Ishikawa (cell line): ENCODE data around the gene RTTN.

Source experiments
- CEBPB ChIP-seq: IDR thresholded peaks from 2 replicates; pipeline ENCODE4 v1.6.1; 2012
- CREB1 ChIP-seq: IDR thresholded peaks from 2 replicates; pipeline ENCODE4 v1.6.1; 2012; ENCODE audit warnings: low read depth
- EGR1 ChIP-seq: IDR thresholded peaks from 2 replicates; pipeline ENCODE4 v1.6.1; 2012
- EP300 ChIP-seq: IDR thresholded peaks from 2 replicates; pipeline ENCODE4 v1.6.1; 2012; ENCODE audit warnings: borderline replicate concordance
- FOXM1 ChIP-seq: IDR thresholded peaks from 2 replicates; pipeline ENCODE4 v1.6.1; 2012; ENCODE audit warnings: low read depth, borderline replicate concordance
- NFIC ChIP-seq: IDR thresholded peaks from 2 replicates; pipeline ENCODE4 v1.6.1; 2012
- RAD21 ChIP-seq: IDR thresholded peaks from 2 replicates; pipeline ENCODE4 v1.6.1; 2012; ENCODE audit warnings: low read depth
- TAF1 ChIP-seq: IDR thresholded peaks from 2 replicates; pipeline ENCODE4 v1.6.1; 2012; ENCODE audit warnings: low read depth, mild to moderate bottlenecking
- TCF12 ChIP-seq: IDR thresholded peaks from 2 replicates; pipeline ENCODE4 v1.6.1; 2012; ENCODE audit warnings: low read depth
- TEAD4 ChIP-seq: IDR thresholded peaks from 2 replicates; pipeline ENCODE4 v1.6.1; 2012
- YY1 ChIP-seq: IDR thresholded peaks from 2 replicates; pipeline ENCODE4 v1.6.1; 2012; ENCODE audit warnings: low read depth
- ZBTB7A ChIP-seq: IDR thresholded peaks from 2 replicates; pipeline ENCODE4 v1.6.1; 2012; ENCODE audit warnings: low read depth
- TF ChIP-seq, protein P1 (sequence below): IDR thresholded peaks from 2 replicates; pipeline ENCODE4 v1.6.1; 2012
- TF ChIP-seq, protein P2 (sequence below): IDR thresholded peaks from 2 replicates; pipeline ENCODE4 v1.6.1; 2012
- TF ChIP-seq, protein P3 (sequence below): IDR thresholded peaks from 2 replicates; pipeline ENCODE4 v1.6.1; 2012; ENCODE audit warnings: low read depth, mild to moderate bottlenecking

RTTN gene

DNA sequence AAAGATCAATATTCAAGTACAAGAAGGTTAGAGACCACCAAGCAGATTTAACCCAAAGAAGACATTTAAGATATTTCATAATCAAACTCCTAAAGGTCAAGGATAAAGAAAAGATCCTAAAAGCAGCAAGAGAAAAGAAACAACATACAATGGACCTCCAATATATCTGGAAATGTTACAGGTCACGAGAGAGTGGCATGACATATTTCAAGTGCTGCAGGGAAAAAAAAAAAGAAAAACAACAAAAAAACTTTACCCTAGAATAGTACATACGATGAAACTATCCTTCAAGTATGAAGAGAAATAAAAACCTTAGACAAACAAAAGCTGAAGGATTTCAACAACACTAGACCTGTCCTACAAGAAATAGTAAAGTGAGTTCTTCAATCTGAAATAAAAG is 166.3 kb downstream of the RTTN start:
- TF ChIP-seq CEBPB, result no peak
- no peak for TF ChIP-seq FOXM1
- no peak for TF ChIP-seq TAF1
- TF ChIP-seq TEAD4, result no peak
- TF ChIP-seq, protein P1, sequence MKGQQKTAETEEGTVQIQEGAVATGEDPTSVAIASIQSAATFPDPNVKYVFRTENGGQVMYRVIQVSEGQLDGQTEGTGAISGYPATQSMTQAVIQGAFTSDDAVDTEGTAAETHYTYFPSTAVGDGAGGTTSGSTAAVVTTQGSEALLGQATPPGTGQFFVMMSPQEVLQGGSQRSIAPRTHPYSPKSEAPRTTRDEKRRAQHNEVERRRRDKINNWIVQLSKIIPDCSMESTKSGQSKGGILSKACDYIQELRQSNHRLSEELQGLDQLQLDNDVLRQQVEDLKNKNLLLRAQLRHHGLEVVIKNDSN, result no peak
- no peak for TF ChIP-seq EP300
- TF ChIP-seq, protein P2, sequence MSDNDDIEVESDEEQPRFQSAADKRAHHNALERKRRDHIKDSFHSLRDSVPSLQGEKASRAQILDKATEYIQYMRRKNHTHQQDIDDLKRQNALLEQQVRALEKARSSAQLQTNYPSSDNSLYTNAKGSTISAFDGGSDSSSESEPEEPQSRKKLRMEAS, result no peak
- TF ChIP-seq RAD21, result no peak
- TF ChIP-seq NFIC, result no peak
- no peak for TF ChIP-seq CREB1
- no peak for TF ChIP-seq EGR1
- TF ChIP-seq, protein P3, sequence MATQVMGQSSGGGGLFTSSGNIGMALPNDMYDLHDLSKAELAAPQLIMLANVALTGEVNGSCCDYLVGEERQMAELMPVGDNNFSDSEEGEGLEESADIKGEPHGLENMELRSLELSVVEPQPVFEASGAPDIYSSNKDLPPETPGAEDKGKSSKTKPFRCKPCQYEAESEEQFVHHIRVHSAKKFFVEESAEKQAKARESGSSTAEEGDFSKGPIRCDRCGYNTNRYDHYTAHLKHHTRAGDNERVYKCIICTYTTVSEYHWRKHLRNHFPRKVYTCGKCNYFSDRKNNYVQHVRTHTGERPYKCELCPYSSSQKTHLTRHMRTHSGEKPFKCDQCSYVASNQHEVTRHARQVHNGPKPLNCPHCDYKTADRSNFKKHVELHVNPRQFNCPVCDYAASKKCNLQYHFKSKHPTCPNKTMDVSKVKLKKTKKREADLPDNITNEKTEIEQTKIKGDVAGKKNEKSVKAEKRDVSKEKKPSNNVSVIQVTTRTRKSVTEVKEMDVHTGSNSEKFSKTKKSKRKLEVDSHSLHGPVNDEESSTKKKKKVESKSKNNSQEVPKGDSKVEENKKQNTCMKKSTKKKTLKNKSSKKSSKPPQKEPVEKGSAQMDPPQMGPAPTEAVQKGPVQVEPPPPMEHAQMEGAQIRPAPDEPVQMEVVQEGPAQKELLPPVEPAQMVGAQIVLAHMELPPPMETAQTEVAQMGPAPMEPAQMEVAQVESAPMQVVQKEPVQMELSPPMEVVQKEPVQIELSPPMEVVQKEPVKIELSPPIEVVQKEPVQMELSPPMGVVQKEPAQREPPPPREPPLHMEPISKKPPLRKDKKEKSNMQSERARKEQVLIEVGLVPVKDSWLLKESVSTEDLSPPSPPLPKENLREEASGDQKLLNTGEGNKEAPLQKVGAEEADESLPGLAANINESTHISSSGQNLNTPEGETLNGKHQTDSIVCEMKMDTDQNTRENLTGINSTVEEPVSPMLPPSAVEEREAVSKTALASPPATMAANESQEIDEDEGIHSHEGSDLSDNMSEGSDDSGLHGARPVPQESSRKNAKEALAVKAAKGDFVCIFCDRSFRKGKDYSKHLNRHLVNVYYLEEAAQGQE, result no peak
- TF ChIP-seq YY1, result no peak
- no peak for TF ChIP-seq ZBTB7A

DNA sequence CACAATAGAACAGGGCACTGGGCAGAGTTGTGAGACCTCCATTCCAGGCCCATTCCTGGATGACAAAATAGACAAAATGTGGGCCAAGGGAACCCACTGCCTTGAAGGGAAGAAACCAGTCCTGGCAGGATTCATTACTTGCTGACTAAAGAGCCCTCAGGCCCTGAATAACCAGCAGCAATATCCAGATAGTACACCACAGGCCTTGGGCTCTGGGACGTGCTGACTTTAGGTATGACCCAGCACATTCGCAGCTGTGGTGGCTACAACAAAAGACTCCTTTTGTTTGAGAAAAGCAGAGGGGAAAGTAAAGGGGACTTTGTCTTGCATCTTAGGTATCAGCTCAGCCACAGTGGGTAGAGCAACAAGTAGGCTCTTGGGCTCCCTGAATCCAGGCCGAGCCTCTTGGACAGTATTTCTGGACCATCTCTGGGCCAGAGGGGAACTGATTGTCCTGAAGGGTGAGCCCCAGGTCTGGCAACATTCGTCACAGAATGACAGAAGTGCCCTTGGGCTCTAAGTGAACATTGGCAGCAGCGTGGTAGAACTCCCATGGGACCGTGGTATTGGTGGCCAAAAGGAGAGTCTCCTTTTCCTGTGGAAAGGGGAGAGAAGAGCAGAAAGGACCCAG is 167.9 kb downstream of the RTTN start:
- TF ChIP-seq RAD21, result no peak
- no peak for TF ChIP-seq NFIC
- no peak for TF ChIP-seq YY1
- TF ChIP-seq TEAD4, result no peak
- no peak for TF ChIP-seq TCF12

DNA sequence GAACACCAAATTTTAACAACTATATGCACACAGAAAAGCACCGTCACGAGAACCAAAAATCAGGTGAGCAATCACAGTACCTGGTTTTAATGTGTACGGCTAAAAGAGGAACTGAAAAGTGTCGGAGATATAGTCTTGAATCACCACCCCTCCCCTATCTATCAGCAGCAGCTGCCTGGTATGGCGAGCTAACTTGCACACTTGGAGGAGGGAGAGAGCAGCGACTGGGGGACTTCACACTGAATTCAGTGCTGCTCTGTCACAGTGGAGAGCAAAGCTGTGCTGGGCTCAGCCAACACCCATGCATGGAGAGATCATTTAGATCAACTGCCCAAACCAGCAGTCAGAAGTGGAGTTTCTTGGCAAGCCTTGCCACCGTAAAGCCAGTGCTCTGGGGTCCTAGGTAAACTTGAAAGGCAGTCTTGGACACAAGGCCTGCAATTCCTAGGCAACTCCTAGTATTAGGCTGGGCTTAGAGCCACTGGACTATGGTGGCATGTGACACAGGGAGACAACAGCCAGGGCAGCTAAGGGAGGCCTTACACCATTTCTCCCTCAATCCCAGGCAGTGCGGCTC is 168.6 kb downstream of the RTTN start:
- TF ChIP-seq ZBTB7A, result no peak
- TF ChIP-seq YY1, result no peak
- TF ChIP-seq, protein P3, result no peak
- no peak for TF ChIP-seq NFIC
- TF ChIP-seq CREB1, result no peak
- TF ChIP-seq EGR1, result no peak
- no peak for TF ChIP-seq TCF12
- TF ChIP-seq TAF1, result no peak
- no peak for TF ChIP-seq EP300
- TF ChIP-seq, protein P1, result no peak

DNA sequence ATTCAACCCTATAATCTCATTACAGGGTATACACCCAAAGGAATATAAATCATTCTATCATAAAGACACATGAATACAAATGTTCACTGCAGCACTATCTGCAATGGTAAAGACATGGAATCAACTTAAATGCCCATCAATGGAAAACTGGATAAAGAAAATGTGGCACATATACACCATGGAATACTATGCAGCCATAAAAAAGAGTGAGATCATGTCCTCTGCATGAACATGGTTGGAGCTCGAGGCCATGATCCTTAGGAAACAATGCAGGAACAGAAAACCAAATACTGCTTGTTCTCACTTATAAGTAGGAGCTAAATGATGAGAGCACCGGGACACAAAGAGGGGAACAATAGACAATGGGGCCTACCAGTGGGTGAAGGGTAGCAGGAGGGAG is 169.3 kb downstream of the RTTN start:
- TF ChIP-seq RAD21 (no peak), NFIC (no peak), FOXM1 (no peak), TAF1 (no peak), EP300 (no peak), ZBTB7A (no peak), CEBPB (no peak), CREB1 (no peak), TCF12 (no peak), TEAD4 (no peak), YY1 (no peak), EGR1 (no peak)
- TF ChIP-seq, protein P3, result no peak
- TF ChIP-seq, protein P1, result no peak
- TF ChIP-seq, protein P2, result no peak
